Stimulated activated CD4-positive, alpha-beta T cell treated with anti-CD3 and anti-CD28 coated beads, Interleukin-2, amount 100 ng/mL, for 24 hours (primary cell): ENCODE data around the gene DUSP8.
A peak's percentile ranks its signal among the peaks of the same experiment; 100 is the strongest.

Experiments used
- DNase-seq, 2 donors: peaks; one replicate each; pipeline ENCODE4 v3.0.0-alpha.2; 2020

Gene DUSP8

DNA sequence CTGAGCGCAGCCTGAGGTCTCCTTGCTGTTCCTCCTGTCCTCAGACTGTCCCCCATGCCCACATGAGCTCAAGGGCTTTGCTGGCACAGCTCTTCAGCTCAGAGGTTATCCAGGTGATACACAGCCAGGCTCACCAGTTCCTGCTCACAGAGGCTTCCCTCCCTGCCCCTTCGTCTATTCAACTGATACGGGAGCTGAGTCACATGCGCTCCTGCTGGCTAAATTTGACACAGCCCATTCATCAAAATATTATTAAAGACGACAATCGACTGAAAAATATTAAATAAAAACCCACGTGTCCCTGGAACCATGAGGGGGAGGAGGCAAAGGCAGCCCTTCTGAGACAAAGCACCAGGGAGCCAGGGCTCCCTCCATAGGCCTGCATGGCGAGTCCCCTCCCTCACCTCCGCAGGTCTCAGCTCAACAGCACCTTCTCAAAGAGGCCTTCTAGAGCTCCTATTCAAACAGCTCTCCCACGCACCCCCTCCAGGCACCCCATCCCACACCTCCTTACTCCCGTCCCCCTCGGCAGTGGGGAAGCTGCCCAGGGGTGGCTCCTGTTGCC, 40.5 kb downstream of the DUSP8 start:
- no peak for DNase-seq

DNA sequence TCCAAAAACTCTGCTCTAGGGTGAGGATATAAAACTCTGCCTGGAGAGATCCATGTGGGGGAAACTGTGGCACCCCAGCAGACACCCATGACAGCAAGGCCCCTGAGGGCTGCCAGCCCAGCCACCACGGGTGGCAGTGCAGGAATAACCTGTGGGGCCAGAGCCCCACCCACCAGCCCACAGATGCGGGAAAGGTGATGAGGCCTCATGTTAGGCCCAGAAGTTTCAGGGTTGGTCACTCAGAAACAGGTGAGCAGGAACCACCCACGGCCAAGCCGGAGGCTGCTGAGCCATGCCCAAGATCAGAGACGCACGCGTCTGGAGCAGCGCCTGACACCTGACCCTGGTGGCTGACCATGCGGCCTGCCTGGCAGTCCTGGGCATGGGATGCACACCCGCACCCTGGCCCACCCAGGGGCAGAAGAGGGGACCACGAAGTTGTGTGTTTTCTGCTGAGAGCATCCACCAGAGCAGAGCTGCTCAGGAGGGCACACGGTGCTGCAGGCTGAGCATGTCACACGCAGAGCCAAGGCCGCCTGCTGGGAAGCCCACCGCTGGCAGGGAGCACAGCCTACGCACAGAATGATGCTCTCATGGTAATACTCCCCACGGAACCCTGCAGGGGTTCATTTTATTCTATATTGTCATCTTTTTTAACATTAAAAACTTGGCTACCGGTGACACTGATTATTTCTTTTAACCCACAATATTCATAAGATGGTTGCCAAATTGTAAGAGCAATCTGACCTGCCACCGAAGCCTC, 41.2 kb downstream of the DUSP8 start:
- no peak for DNase-seq

DNA sequence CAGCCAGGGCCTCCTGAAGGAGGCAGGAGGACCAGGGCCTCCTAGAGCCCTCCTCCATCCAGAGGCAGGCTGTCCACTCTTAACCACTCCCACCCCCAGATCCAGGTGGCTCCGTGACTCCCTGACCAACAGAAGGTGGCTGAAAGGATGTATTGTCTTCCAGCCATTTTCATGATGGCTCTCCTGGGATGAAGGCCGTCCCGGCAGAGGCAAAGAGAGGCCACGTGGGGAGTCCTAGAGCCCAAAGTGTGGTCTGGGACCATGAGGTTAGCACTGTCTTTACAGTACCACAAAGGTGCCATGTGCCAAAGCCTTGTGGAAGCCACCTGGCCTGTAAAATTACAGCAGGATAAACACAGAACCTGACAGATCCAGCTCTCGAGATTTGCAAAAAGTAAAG, 42.3 kb downstream of the DUSP8 start:
- no peak for DNase-seq

DNA sequence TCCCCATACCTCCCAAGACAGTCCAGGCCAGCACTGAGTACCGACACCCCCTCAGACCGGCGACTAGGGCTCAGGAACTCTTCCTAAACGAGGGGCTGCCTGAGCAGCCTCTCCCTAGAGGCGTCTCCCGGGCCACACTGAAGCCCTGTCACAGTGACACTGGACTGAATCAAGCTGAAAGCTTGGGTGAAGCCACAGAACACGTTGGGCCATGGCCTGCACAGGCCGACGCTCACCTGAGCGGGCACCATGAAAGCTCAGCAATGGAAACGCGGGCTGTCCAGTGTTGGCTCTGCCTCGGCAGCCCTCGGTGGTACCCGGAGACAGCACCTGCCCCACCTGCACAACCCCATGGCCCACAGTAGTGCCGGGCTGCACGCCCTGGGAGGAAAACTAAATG, 42.8 kb downstream of the DUSP8 start:
- no peak for DNase-seq

DNA sequence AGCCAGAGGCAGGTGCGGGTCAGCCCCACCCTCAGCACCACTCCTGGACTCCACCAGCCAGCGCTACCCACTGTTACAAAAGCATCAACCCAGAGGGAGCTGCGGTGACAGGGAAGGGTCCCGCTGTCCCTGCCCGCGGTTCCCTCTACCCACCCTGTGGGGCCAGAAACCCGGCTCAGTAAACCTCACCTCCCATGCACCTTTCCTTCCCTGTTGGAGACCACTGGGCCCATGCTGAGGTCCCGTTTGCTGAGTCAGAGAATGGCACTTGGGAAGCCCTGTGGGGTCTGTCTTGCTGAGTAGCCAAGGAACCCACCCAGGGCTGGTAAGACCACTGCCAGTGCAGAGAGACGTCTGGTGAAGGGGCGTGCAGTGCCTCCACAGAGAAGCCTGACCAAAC, 43.4 kb downstream of the DUSP8 start:
- DNase-seq: no peak

DNA sequence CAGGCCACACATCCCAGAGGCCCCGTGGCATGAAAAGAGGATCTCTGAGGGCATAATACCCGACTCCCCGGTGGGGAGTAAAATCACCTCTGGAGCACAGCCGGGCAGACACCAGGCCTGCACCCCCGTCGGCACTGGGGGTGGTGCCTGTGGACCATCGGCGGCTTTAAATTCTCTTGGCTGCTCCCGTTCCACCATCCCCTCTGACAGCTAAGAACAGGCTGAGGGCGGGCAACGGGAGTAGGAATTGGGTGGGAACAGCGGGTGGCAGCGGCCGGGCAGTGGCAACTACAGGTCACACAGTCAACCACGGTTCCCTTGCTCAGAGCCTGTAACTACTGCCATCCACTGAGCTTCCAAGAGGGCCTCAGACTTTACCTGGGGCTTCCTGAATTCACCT, 45.3 kb downstream of the DUSP8 start:
- no peak for DNase-seq

DNA sequence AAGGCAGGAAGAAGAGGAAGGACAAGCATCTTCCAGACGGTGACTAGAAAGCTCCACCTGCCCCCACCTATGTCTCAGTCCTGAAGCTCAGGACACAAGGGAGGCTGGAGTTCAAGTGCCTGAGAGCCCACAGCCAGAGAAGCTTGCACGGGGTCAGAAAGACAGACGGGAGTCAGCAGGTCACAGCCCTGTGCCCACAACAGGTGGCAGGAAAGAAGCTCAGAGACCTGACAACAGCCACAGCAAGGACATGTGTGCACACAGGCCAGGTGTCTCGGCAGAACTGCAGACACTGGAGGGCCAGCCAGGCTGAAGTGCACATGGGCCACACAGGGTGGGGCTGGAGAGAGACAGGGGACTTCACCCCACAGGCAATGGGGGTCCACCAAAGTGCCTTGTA, 48.3 kb downstream of the DUSP8 start:
- no peak for DNase-seq

DNA sequence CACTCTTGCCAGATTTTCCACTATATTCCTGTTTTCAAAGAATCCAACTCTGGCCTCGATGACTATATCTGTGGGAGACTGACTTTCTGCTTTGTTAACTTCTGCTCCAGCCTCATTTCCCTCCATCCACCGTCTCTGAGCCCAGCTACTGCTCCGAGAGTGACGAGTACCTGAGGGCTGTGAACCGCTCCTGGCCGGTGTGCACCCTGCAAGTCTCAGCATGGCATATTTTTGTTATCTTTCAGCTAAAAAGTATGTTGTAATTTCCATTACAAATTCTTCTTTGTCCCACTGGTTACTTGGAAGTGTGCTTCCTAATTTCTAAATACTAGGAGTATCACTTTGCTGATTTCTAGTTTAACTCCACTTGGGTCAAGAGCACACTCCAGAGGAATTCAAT, 49.0 kb downstream of the DUSP8 start:
- DNase-seq: no peak

DNA sequence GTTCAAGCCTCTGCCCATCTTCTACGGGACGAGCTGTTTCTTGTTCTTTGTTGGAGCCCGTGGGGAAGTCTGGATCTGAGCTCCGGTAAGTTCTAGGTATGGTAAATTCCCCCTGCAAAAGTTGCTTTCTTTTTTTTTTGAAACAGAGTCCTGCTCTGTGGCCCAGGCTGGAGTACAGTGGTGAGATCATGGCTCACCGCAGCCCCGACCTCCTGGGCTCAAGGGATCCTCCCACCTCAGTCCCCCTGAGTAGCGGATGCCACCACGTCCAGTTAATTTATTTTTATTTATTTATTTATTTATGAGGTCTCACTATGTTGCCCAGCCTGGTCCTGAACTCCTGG, 50.0 kb downstream of the DUSP8 start:
- DNase-seq: no peak

DNA sequence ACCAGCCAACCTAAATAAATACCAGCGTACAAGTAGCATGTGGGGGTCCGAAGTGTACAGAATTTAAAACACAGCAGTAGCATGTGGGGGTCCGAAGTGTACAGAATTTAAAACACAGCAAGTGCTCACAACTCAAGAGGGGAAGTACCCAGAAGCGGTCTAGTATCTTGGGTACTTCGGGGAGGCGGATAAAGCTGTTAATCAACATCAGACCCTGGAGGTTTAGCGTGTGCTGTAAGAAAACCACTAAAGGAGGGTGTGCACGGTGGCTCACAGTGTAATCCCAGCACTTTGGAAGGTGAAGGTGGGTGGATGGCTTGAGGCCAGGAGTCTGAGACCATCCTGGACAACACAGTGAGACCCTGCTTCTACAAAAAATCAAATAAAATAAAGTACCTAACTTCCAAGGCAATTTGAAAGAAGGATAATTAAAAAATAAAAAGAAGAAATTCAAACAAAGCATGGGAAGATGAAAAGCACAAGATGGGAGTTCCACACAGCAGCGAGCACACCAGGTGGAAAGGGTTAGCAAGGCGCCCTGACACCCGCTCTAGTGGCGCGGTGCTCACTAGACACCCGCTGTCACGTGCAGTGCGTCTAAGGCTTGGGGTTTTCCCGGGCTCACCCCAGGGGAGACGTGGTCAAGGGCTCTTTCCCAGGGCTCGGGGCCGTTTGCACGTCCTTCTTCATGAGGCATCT, 50.5 kb downstream of the DUSP8 start:
- DNase-seq: peak in 1 of 2 donors; percentile 9

DNA sequence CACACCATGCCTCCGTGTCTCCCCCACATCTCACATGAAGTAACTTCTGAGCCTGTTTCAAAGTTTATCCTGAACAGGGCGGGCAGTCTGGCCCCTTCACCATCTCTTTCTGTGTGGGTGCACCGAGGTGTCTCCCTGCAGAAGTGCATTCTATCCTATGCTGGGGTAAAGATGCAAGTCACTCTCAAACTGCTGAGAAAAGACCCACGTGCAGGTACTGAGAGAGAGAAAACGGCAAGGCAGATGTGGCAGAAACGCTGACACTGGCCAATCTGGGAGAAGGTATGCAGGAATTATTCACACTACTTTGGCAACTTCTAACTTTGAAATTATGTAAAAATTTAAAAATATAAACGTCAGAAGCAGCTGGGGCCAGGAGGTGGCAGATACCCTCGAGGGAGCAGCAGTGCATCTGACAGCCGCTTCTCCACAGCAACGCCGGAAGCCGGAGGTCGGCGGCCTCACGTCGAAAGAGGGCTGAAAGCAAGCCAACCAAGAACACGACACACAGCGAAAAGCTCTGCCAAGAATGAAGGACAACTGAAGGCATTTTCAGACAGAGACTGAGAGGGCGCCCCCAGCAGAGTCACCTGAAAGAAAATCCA, 51.3 kb downstream of the DUSP8 start:
- no peak for DNase-seq

DNA sequence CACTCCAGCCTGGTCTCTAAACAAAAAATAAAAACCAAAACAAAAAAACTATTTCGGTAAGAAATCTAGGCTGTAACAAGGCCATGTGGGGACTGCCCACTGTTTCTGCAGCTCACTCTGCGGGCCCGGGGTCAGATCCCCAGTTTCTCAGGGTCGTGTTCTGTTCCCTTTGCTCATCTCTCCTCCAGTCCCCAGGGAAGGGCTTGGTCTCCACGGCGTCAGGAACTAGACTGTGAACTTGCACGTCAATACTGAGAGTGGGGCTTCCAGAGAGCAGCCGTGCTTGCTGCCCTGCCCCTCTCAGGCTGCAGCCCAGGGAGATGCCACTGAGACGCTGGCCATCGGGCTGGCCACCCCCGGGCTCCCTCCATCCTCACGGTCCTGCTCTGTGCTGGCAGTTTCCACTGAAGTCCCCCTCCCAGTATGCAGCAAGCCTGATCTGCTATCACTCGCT, 51.8 kb downstream of the DUSP8 start:
- DNase-seq: no peak

DNA sequence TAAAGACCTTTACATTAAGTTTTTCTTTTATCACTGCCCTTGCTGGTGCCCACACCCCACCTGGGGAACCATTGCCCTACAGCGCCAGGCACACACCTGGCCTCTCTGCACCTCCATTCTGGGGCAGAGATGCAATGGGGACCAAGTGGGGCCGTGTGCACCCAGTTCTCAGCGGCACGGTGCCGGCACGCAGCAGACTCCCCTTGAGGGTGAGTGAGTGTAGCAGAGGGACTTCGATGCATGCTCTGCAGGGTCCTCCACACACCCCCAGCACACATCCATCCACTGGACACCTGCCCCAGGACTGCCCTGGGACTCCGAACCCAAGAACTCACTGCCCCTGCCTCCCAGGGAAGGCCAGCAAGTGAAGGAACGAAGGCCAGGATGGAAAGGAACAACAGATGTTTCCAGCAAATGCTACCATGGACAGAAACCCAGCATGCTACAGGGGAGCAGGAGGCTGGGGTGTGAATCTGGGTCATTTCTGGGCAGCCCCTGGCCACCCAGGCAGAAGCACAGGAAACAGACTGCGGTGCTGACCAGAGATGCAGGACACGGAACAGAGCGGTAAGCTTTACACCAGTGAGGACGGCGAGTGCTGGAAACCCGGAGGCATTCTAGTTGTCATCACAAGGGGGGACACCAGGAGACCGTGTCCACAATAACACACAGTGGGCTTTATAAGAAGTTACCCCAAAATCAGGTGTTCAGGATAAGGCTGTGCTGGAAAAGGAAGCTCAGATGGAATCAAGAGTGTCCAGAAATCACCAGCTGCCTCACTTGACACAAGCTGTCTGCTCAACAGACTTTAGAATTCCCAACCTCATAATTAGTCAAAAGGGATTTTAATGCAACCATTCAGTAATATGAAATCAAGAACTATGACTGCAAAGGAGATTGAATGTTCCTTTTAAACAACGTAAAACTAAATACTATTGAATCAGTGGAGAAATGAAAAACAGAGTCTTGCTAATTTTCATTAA, 52.8 kb downstream of the DUSP8 start:
- DNase-seq: no peak

DNA sequence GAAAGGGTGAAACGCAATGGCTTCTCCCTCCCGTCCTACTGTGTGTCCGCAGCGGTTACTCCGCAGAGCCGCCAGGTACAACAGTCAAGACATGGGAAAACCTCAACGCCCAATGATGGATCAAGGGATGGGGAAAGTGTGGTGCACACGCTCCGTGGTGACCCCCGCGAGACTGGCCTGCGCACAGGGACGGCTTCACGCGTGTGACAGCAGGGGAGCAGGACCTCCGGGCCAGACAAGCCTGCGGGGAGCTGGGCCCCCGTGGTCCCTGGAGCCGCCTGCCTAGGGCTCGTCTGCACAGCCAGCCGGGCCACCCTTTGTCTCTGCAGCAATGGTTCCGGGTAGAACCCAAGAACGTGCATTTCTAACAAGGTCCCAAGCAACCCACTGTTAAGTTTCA, 53.8 kb downstream of the DUSP8 start:
- no peak for DNase-seq

DNA sequence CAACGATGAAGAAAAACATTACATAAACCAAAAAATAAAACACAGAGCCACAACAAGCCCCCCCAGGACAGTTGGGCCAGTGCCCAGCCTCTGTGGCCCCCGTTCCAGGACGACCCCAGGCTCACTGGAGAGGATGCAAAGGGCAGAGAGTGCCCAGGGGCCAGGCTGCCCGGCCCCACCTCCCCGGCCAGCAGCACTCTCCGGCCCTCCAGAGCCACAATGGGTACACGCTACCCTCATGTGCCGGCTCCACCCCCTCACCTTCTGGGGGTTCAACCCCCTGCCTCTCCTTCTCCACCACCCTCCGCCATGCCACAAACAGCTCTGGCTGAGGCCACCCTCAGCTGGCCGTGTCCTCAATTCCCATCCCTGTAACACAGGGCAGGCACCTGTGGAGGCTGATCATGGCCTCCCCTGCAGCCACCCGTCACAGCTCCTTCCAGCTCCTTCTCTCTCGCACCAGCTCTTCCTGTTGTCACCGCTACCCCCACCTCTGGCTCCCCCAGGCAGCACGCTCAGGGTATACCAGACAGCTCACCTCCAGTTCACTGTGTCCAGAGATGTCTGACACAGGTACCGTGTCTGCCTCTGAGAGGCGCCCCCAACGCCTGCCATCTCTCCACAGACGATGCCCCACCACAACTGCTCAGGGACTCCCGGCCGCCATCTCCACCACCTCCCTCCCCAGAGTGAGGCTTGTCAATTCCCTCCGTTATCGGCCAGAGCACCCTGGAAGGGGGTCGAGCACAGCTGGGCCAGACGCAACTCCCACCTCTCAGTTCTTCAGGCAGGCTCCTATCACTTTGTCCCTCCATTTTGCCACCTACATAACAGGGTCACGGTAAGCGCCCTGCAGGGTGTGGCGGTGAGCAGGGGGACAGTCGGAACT, 54.7 kb downstream of the DUSP8 start:
- DNase-seq: no peak

DNA sequence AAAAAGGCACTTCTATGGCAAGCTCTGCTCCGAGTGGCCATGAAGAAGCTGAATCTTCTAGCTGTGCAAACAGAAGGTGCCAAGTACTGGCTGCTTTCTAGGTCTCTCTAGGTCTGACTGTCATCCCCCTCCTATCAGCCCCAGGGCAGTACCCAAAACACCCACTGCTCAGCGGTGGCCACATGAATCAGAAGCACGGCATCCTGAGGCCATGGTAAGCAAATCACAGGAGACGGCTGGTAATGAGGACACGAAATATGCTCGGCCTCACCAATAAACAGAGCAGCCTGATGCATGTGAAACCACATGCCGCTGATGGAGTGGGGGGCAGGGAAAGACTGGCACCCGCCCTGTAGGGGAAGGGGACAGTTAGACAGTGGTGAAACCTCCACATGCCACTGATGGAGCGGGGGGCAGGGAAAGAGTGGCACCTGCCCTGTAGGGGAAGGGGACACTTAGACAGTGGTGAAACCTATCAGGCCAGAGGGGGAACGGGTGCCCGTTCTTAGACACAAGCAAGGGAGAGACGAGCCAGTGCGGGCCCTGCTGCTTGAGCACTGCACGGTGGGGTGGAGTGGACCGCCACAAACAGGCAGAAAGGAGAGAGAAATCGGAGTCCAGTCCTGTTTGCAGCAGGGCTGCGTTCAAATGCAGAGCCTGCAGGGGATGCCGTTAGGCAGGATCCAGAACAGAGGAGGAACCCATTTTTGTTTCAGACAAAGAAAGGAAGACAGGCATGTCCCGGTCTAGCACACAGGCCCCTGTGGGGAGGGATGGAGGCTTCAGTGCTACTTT, 55.6 kb downstream of the DUSP8 start:
- no peak for DNase-seq

DNA sequence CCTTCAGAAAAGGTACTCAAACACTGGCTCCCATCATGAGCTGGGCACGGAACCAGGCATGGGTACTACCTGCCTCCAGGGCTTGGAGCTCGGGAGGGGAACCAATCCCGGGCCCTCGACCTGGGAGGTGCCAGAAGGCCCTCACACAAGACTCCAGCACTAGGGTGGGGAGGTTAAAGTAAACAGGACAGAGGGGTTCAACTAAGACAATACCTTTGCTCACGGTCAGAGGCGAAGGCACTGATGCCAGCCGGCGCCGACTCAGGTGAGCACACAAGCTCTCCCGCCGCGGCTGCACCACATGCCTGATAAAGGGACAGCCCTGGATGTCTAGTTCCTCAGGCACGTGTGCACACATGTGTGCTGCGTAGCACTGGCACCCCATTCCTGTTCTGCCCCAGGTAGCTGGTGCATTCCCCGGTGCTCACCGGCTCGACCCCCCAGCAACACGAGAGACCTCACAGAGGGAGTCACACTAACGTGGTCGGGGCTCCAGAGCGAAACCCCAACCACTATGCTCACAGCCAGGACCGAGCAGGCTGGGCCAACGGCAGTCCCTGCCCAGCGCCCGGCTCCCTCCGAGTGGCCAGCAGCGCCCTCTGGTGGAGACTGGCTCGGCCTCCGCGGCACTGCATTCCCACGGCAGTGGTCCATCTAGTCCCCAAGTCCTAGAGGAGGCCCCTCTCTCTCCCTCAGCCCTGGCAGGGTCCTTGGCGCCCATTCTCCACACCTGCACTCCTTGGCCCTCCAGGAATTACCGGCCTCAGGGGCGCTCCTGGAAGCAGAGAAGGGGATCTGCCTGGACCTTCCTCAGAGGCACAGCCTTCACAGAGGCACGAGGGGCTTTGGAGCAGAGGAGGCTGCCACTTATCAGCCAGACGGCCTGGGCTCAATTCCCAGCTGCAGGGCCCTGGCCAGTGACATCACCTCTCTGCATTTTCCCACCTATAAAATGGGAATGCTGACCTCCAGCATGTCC, 56.7 kb downstream of the DUSP8 start:
- peak; percentile 85 to 86 for DNase-seq

DNA sequence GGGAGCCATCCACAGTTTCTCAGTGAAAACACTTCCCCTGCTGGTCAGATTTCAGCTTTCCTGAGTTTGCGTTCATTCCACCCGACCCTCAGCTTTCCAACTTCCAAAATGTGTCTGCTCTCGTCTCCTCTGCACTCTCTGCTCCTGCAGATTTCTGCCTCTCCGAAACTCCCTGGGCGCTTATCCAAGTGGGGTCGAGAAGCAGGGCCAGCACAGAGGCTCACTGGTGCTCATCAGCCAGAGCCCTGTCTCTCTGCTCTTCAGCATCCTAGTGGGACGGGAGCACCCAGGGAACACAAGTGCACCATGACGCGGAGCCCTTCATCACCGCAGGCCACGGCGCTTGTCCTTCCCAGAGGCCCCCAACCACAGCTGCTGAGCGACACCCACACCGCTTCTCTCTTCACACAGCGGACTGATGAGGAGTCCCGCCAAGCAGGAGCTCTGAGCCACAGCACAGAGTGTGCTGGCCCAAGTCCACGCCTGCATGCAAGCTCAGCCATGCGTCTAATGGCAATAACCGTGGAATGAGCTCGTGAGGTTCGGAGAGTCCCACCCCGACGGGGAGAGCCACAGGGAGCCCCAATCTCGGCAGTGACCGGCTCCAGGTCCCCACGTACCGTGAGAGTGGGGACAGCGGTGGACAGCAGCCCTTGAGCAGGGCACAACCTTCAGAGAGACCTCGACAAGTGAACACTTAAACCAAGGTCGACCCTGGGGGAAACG, 57.6 kb downstream of the DUSP8 start:
- DNase-seq: no peak
